Measurements from ENCODE around the gene RCVRN.

RCVRN gene

GRCh38 chr17:9905078-9905415 is at the start of gene RCVRN:
RCVRN (minus strand) TSS chr17:9905271; CDS start chr17:9905180, 91 bp downstream.
- no peak for DNase-seq

- DNase-seq: no peak
Observed at GRCh38 chr17:9953492-9953891, 48.4 kb upstream of the RCVRN start.

GRCh38 chr17:9951803-9952202 is 46.7 kb upstream of the RCVRN start:
- no peak for DNase-seq

- DNase-seq: no peak
Observed at GRCh38 chr17:9948928-9949327, 43.9 kb upstream of the RCVRN start.

- DNase-seq: no peak
Observed at GRCh38 chr17:9944704-9945103, 39.6 kb upstream of the RCVRN start.

- DNase-seq: no peak
Observed at GRCh38 chr17:9943343-9943742, 38.3 kb upstream of the RCVRN start.

GRCh38 chr17:9942885-9943284 is 37.8 kb upstream of the RCVRN start:
- DNase-seq: no peak

- no peak for DNase-seq
Observed at GRCh38 chr17:9941305-9941704, 36.2 kb upstream of the RCVRN start.

- DNase-seq: no peak
Observed at GRCh38 chr17:9940841-9941240, 35.8 kb upstream of the RCVRN start.

GRCh38 chr17:9938764-9939163 is 33.7 kb upstream of the RCVRN start:
- DNase-seq: no peak

- DNase-seq: no peak
Observed at GRCh38 chr17:9937901-9938300, 32.8 kb upstream of the RCVRN start.

- DNase-seq: no peak
Observed at GRCh38 chr17:9937241-9937761, 32.2 kb upstream of the RCVRN start.

GRCh38 chr17:9936095-9936494 is 31.0 kb upstream of the RCVRN start:
- DNase-seq: no peak

- no peak for DNase-seq
Observed at GRCh38 chr17:9935408-9935807, 30.3 kb upstream of the RCVRN start.

- no peak for DNase-seq
Observed at GRCh38 chr17:9934331-9934730, 29.3 kb upstream of the RCVRN start.

- DNase-seq: no peak
Observed at GRCh38 chr17:9932491-9932890, 27.4 kb upstream of the RCVRN start.

- DNase-seq: no peak
Observed at GRCh38 chr17:9931144-9931741, 26.2 kb upstream of the RCVRN start.

- no peak for DNase-seq
Observed at GRCh38 chr17:9929871-9930270, 24.8 kb upstream of the RCVRN start.

GRCh38 chr17:9928601-9929333 is 23.7 kb upstream of the RCVRN start:
- peak; percentile 14 for DNase-seq

- no peak for DNase-seq
Observed at GRCh38 chr17:9926150-9926804, 21.2 kb upstream of the RCVRN start.

- no peak for DNase-seq
Observed at GRCh38 chr17:9925457-9925856, 20.4 kb upstream of the RCVRN start.

GRCh38 chr17:9924735-9925191 is 19.7 kb upstream of the RCVRN start:
- DNase-seq: peak; percentile 53

GRCh38 chr17:9922012-9922848 is 17.2 kb upstream of the RCVRN start:
- DNase-seq: no peak
